Measurements from ENCODE around the gene KCNMB1.

- TF ChIP-seq CTCF (IDR thresholded peaks at IDR 0.05) (no peak), POLR2A (IDR thresholded peaks at IDR 0.05) (no peak)
Measured at GRCh38 chr5:170332058-170332457, 57.1 kb downstream of the KCNMB1 start.

Data from thyroid gland (tissue), 4 donors.